RKO (cell line): ENCODE measurements around the gene VRK2.

Experiments
- DNase-seq: peaks from one replicate; pipeline ENCODE4 v3.0.0-alpha.2; 2016; ENCODE audit warnings: low spot score

VRK2 gene

DNA sequence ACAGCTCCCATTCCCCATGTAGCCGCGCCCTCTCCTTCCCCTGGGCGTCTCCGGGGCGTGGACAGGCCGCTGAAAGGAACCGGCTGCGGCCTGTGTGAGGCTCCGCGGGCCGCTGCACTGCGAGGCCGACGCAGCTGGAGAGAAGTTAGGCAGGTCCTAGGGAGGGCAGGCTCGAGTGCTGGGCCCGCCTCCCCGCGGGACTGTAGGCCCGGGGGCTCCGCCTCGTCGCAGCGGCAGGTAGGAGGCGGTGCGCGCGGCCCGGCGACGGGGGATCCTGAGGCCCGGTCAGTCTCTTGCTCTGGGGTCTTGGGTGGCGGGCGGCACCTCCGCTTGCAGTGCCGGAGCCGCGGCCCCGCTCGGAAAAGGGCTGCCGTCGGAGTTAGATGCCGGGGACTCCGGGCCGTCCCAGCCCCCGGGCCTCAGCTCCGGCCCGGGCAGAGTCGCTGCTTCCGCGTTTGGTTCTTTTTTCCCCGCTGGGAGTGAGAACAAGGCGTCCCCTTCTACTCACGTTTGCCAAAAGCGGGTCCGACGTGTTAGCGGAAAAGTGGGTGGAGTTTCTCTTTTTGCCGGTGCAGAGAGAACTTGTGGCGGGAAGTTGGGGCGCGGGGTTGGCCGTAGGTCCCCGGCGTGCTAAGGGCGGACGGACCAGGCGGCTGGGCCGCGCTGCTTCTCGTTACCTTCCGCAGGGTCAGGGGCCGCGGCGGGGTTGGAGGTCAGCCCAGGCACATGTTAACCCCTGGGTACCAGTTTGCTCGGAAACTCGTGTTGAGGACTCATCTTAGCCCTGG is at the start of gene VRK2:
Gene VRK2 (plus strand): TSS at position 222 of the 788 bp plus-strand sequence. CDS start 2,026 bp downstream, outside the sequence.
- peak; percentile 90 for DNase-seq

DNA sequence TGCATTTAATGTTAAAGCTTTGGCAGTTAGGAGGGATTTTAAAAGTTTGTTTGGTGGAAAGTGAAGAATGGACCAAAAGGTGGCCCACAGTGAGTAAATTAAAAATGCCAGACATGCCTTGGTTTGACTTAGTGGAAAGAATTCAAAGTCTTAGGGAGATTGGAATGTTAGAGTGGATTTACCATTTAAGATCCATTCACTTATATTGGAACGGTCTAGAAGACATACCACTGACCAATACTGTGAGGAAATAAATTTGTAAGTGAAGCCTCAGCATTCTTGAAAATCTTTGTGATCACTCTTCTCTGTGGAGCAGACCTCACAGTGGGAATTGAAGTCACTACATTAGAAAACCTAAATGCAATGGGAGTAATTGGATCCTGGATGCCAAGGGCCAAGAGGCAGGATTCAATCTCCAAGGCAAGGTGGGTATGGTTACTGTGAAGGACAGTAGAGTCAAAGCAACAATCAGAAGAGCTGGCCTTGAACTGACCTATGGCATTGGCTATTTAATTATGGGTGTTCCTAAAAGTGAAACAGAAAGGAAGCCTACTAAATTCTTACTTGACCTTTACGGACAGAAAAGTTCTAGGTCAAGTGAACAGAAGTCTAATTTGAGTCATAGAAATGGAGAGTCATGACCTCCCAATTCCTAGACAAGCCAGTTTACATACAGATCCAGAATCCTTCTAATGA is 40.2 kb upstream of the VRK2 start:
- no peak for DNase-seq

DNA sequence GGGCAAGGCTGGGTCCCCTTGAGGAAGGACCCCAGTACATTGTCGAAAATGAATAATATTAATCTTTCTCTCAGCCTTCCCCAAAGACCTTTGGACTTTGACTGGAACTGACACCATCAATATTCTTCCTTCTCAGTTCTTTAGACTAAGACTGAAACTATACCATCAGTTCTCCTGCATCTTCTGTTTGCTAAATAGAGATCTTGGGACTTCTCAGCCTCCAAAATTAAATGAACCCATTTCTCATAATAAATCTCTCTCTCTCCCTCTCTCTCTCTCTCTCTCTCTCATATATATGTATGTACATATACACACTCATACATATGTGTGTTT is 39.7 kb upstream of the VRK2 start:
- DNase-seq: no peak

DNA sequence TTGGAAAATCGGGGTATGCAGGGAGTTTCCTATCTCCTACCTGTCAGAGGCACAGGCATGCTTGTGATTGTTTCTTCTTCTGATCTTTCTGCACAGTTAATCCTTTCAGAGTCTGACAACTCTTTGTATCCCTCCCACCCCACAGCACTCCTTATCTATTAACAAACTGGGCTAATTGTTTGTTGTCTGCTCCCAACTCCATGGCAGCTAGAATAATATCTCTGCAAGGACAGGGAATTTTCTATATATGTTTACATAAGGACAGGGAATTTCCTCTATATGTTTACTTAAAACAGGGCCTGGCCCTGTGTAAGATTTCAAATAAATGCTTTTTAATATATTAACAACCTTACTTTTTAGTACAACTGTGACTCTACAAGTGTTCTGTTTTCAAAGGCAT is 36.0 kb upstream of the VRK2 start:
- DNase-seq: no peak

DNA sequence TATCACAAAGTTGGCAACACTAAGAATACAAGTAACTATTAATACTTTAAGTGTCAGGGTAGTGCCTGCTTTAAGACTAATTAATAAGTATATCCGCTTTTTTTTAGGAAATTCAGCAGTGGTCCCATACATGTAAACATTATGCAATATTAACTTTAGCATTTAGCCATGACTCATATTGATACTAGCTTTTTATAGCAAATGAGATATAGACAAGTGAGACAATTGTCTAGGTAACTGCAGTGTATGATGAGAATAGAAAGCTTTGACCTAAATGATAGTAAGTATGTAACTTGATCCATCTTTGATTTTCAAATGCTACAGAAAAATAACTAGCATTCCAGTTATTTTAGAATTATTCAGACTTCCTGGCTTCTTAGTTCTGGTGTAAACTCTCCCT is 27.4 kb upstream of the VRK2 start:
- no peak for DNase-seq

DNA sequence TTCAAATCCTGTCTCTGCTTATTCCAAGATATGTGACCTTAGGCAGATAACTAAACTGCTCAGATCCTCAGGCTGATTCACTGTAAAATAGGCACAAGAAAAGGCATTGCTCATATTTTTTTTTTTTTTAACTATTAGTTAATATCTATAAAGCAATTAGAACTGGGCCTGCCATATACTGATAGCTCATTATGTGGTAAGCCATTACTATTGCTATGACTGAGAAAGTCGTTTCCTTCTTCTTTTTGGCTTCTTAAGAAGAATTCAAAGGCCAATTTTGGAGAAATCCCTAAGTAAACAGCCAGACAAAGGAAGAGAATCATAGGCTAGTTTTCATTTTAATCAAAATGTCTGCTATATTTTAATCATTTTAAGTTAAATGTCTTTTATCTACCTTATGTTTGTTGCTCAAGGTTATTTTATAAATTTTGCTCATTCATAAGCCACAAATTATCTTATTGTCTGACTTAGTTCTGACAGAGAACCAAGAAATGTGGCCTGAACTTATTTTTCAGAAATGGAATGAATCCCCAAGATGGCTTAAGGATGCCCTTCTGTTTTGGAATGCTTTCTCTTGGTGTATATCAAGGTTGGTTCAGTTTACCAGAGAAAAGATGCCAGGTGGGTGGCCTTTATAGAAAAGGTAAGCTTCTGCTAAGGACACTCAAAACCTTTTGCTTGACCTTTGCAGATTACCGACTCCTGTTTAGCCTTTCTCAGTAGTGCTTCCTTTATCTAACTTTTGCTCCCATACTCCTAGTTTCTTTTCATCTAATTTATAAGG is 21.3 kb upstream of the VRK2 start:
- DNase-seq: no peak

DNA sequence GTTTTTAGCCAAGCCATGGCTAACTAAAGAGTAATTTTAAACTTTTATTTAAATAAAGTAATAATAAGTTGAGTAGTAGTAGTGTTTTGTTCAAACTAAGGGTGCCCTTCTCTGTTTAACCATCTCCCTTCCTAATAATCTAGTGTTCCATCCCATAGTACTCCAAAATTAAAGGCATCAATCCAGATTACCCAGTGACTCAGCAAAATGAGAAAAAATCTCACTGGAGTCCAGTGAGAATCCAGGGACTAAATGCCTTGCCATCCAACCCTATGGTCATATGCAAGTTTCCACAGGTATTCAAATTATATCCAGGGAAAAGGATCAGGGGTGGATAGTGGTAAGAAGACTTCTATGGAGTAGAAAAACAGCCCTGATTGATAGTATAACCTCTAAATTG is 19.6 kb upstream of the VRK2 start:
- DNase-seq: no peak

DNA sequence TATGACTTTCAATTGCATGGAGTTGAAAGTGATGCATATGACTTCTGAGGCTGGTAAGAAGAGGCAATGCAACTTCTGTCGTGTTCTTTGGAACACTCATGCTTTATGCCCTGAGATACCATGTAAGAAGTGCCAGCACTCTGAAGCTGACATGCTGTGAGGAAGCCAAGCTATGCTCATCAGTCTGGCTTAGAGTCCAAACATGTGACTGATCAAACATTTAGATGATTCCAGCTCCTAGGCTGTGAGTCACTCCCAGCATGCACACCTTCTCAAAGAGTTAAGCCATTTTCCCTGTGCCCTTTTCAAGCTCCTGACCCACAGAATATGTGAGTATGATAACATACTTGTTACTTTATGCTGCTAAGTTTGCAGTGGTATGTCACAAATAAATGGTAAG is 15.8 kb upstream of the VRK2 start:
- peak; percentile 42 for DNase-seq

DNA sequence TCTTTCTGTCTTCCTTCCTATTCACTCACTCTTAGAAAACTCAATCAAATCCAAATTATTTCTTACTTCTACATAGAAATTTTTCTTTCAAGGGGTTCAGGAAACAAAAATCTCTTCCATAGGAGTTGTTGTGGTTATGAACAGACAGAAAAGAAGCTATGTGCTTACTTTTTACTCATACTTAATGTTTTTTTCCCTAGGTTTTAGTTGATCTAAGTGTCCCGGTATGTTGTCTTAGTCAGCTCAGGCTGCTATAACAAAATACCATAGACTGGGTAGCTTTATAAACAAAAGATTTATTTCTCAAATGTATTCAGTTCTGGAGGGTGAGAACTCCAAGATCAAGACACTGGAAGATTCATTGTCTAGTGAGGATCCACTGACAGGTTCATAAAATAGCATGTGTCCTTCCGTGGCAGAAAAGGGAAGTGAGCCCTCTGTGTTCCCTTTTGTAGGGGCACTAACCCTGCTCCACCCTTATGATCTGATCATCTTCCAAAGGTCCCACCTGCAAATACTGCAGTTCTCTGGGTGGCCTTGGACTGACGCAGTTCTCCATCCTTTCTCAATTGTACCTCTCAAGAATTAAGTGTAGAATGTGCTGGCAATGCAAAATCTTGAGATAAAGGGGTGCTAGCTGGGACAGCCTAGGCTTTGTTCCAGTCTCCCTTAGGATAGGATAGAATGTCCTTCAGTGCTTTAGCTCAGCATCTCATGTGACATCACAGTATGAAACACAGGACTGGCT is 14.4 kb upstream of the VRK2 start:
- DNase-seq: no peak

DNA sequence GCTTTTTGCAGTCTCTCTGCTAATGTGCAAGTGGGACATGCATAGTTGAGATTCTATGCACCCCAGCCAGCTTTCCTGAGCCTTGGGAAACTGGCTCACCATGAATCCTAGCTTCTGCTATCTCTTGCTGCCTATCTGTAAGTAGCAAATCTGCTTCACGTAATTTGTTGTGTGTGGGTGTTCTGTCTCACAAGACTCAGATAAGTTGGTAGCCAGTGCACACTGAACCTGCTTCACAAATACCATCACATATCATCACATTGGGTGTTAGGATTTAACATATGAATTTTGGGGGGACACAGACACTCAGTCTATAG is 13.9 kb upstream of the VRK2 start:
- no peak for DNase-seq

DNA sequence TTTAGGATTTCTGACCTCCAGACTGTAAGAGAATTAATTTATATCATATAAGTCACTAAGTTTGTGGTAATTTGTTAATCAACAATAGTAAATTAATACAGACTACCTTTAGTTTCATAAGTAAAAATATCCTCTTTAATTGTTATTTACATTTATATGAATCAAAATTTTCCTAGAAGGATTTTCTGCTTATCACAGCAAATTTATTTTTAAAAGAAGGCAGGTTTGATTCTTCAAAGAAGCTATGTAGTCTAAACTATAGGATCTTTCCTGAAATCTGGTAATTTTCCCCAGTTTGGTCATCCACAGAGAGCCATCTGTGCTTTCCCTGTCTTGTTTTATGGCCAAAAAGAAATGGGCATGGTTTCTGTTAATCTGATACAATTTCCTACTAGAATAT is 13.1 kb upstream of the VRK2 start:
- DNase-seq: no peak

DNA sequence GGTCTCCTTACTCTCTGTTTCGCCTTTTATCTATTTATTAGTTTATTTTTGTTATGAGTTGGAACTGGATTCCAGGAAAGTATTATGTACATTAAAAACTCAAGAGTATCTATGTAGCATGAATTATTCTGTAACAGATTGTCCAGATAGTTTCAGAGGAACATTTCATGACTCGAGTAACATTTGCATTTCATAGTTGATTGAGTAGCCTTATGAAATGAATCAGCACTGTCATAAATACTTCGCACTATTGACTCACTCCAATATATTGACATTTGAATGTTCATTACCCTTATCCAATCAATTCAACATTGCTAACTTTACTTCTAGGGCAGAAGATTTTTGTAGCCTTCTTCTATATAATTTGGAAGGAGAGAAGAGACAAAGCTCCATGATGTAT is 11.3 kb upstream of the VRK2 start:
- no peak for DNase-seq

DNA sequence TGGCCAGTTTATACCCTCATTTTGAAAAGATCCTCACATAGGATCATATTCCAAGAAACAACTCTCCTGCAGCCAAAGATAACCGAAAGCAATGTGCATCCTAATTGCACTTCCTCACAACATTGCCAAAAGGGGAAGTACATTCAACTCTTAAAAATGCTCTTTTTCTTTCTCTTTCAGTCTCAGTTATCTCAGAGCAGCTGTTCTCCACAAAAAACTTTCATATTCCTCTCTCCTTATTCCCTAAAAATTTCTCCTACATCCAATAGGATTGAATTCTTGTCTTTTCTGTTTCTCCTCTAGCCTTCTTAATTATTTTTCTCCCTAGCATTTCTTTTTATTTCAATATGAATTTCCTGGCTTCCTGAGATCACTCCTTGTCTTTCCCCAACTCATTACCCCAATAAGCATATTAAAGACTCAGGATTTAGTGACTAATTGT is 7.4 kb upstream of the VRK2 start:
- DNase-seq: no peak

DNA sequence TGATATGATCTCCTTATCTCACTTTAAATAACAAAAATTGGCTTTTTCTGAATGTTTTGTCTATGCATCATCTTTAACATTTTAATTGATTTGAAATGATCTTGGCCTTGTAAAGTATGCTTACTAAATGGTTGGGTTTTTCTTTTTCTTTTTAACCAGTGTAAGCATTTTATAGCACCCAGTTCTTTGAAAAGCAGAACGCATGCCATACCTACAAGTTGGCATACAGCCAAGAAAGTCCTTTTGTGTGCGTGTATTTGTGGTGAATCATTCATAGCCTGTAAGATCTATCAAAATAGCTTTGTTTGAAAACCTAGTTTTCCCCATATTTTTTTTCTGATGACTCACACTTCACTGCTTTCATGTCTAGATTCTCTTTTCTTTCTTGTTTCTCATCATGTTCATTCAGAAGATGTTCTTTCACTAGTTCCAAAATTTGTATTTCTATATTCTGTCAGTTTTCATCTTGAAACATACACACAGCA is 4.1 kb upstream of the VRK2 start:
- DNase-seq: peak; percentile 42

DNA sequence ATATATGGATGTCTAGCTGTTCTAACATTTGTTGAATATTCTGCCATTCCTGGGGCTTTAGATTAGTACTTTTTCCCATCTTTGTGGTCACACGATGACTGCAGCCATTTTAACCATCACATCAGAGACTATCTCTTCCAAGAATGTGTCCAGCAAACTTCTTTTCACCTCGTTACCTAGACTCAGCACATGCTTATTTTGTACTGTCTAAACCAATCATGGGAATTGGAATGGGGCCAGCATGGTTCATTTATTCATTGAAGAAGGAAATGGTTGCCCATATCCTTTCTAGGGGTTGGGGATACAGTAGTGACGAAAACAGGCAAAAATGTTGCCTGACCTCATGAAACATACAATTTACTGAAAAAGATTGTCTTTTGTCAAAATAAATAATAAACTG is 2.5 kb upstream of the VRK2 start:
- DNase-seq: no peak

DNA sequence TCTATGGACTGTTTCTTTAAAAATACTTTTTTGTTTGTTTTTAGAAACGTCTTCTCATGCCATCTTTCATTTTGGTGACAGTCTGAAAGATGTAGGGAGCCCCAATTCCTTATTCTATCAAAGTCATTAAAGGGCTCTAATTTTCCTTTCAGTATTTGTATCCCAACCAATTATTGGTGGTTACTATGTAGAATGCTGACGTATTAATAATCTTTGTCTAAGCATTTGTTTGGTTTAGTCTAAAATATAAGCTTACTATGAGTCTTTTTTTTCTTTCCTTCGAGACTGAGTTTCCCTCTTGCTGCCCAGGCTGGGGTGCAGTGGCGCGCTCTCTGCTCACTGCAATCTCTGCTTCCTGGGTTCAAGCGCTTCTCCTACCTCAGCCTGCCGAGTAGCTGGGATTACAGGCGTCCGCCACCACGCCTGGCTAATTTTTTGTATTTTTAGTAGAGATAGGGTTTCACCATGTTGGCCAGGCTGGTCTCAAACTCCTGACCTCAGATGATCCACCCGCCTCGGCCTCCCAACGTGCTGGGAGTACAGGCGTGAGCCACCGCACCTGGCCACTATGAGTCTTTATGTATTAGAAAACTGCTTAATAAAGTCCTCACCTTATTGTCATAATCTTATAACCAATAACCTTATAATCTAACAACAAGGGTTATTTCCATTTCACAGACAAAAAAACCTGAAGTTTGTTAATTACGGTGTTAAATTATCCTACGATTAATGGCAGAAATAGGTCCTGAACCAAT is 849 bp upstream of the VRK2 start:
- no peak for DNase-seq

DNA sequence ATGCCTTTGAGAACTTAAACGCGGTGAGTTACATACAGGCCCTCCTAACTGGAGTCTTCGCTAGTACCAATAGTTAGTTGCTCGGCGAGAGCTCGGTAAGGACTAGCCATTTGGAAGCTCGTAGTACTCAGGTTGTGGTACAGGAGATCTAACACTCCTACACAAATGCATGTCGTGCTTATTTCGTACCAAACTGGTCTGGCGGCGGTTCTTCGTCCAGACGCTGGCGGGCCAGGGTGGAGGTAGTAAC is 346 bp upstream of the VRK2 start:
- no peak for DNase-seq

DNA sequence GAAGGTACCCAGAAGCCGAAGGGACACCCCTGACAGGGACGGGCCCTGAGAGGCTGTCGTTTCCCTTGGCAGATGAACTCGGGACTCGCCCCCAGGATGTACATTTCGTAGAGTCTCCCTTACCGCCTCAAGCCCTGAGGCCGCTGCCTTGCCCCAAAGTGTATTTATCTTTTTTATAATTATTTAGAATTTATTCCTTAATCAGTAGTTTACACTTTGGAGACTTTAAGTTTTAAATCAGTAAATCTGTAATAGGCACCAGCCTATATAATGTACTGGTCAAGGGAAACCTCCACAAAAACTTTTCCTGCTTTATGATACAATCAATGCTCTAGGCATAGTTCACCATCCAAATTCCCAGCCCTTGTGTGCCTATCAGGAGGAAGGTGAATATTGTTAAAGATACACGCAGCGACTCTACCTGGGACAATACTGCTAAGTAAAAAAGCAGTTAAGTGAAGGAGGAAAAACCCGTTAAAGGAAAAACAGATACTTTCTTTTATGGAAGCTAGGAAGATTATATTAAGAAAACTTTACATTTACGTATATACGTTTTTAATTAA is 848 bp downstream of the VRK2 start:
- DNase-seq: no peak

DNA sequence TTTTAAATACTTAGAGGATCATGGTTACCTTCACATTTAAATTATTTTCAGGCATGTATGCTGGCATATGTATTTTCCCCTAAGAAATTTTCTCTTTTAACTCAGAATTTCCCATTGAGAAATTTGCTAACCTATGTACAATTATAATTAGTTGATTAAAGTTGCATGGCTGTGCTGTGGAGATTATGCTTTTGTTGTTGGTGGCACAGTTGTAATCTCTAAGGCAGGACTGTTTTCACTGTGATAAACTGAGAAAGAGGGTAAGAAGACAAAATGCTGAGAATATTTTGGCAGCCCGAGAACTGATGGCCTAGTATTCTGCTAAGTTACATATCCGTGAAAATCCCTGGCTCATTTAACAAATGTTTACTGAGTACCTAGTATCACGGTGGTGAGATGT is 1.4 kb downstream of the VRK2 start:
- DNase-seq: no peak

DNA sequence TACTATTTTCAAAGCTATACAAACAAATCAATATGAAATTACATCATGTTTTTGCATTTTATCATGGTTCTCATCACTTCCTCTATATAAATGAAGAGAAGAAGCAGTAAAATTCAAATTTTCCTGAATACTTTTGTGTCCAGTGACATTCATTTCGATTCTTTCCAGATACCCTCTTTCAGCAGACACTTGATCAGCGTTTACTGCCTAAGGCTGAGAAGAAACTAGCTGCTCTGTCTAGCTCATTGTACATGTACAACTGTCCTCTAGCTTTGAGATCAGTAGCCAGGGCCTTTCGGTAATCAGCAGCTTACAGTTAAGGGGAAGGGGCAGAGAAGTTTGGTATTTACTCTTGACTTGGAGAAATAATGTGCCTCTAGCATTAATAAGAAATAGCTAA is 4.8 kb downstream of the VRK2 start:
- DNase-seq: no peak

DNA sequence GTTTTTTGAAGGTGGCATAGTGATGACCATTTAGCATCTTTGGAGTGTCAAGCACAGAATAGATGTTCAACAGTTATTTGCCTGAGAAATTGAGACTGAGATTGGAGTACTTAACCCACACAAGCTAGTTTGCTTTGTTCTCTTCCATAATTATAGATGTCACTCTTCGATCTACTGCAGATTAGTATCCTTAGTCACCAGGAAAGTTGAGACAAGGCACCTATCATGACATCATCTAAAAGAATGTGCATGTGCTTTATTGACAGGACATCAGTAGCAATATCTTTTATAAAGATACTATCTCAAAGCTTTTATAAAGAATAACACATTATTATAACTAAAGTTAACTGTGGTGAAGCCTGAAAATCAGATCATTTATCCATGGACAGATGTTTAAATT is 6.4 kb downstream of the VRK2 start:
- DNase-seq: no peak

DNA sequence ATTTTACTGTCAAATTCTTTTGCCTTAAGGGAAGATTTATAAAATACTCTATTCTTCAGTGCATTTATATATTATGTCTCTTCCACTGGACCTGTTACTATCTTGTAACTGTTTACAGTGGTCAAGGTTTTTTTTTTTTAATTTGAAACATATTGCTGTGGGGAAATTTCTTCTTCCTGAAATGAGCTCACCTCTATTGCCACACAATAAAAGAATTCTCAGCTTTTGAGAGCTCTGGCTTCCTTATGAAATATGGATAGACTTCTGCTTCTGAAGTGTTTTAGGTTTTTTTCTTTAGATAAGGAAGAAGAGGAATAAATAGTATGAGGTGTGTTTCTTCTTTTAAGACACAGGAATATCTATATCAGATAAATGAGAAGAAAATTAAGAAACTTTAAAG is 7.7 kb downstream of the VRK2 start:
- no peak for DNase-seq
